Testis (tissue), 3 donors: Measurements from ENCODE around the gene SCEL. TPM values are rescaled to one million over a fixed set of nuclear protein-coding genes. Genes with fewer than 3 reads are reported as not detected.

Experiments used
- DNase-seq: peaks from one replicate; pipeline ENCODE4 v3.0.0-alpha.2; 2019
- H3K27ac ChIP-seq, 2 donors: fragments of 200-600 bp; sonication (generic); one replicate each; pipeline ENCODE4 v1.5.1; 2019
- H3K27me3 ChIP-seq: fragments of 200-600 bp; sonication (generic); one replicate; pipeline ENCODE4 v1.5.1; 2019
- H3K36me3 ChIP-seq: fragments of 200-600 bp; sonication (generic); one replicate; pipeline ENCODE4 v1.5.1; 2017; ENCODE audit warnings: low read depth; ENCODE audit errors: missing control alignments
- H3K4me1 ChIP-seq: fragments of 200-600 bp; sonication (generic); one replicate; pipeline ENCODE4 v1.5.1; 2019
- H3K4me3 ChIP-seq, 2 donors: fragments of 200-600 bp; sonication (generic); one replicate each; pipeline ENCODE4 v1.5.1; 2017 to 2019
- H3K9me3 ChIP-seq: fragments of 200-600 bp; sonication (generic); one replicate; pipeline ENCODE4 v1.5.1; 2017
- POLR2A ChIP-seq: fragments of 450-650 bp; IDR thresholded peaks from one replicate; pipeline ENCODE4 v1.6.1; 2017; ENCODE audit warnings: antibody characterized with exemption, mild to moderate bottlenecking, moderate library complexity
- WGBS, 2 donors: methylation state at CpG; one replicate each; pipeline ENCODE4 v1.1.5; 2018; 5-methylcytosine and 5-hydroxymethylcytosine counted together
- intact Hi-C: fragments of 100-400 bp; cut with DNase I; formaldehyde crosslinking; loops from one replicate; pipeline ENCODE4 v1.15.1; 2023; ENCODE audit warnings: low total_unique reads
- polyA plus RNA-seq: library from polyadenylated mRNA; stranded (reverse); fragments of 350-450 nt; fragmentation: Illumina TruSeq; extraction: RNeasy Lipid Tissue Mini Kit (QIAGEN cat#74804); gene quantifications from one replicate; pipeline ENCODE4 v1.2.3, GENCODE V29; 2014; ENCODE audit warnings: low read depth, low replicate concordance; ENCODE audit not compliant: insufficient read depth
- total RNA-seq, 2 donors: library from RNA; depleted of rRNA; stranded (reverse); fragments of >200 nt; gene quantifications; one replicate each; pipeline ENCODE4 v1.2.3, GENCODE V29; 2016
- TF ChIP-seq, protein P1 (sequence below), 3 experiments: fragments of 450-650 bp in 2 of 3; fragments of 200-600 bp in 1 of 3; sonication (generic) in 1 of 3; IDR thresholded peaks; one replicate each; pipeline ENCODE4 v1.5.1; 2016 to 2019; ENCODE audit warnings: antibody characterized with exemption in 3 of 3, mild to moderate bottlenecking in 2 of 3, moderate library complexity in 1 of 3

The SCEL gene
- total and polyA plus RNA-seq, 3 donors from 2014 or later = 2.5 to 3.5 (median 2.5) TPM

DNA sequence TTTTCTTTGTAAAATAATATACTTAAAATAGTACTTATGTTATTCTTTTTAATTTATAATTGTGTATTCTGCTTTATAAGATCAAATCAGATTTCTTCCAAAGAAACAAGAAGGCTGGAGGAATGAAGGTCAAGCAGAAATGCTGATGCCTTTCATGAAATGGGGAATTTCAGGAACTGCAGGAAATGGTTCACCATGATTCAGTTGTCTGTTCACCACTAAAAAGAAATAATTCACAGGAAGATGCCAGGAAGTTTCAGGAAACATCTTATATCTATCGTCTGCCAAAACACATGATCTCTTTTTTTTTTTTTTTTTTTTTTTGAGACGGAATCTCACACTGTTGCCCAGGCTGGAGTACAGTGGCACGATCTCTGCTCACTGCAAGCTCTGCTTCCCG, 15.7 kb upstream of the SCEL start:
- Histone ChIP-seq H3K36me3 (no peaks in the 10 kb centered on the region), H3K4me1 (no peaks in the 10 kb centered on the region), H3K27me3 (no peaks in the 10 kb centered on the region), H3K27ac (no peak overlapping the region), H3K4me3 (no peak overlapping the region), H3K9me3 (no peaks in the 10 kb centered on the region)
- 74 to 81% methylated on average over 4 of the region's 4 CpGs for WGBS, 2 donors
- intact Hi-C loops = no loop called here
- no peak for DNase-seq
- TF ChIP-seq, protein P1, sequence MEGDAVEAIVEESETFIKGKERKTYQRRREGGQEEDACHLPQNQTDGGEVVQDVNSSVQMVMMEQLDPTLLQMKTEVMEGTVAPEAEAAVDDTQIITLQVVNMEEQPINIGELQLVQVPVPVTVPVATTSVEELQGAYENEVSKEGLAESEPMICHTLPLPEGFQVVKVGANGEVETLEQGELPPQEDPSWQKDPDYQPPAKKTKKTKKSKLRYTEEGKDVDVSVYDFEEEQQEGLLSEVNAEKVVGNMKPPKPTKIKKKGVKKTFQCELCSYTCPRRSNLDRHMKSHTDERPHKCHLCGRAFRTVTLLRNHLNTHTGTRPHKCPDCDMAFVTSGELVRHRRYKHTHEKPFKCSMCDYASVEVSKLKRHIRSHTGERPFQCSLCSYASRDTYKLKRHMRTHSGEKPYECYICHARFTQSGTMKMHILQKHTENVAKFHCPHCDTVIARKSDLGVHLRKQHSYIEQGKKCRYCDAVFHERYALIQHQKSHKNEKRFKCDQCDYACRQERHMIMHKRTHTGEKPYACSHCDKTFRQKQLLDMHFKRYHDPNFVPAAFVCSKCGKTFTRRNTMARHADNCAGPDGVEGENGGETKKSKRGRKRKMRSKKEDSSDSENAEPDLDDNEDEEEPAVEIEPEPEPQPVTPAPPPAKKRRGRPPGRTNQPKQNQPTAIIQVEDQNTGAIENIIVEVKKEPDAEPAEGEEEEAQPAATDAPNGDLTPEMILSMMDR (IDR thresholded peaks at IDR 0.05) = no peak
- no peak for TF ChIP-seq POLR2A

DNA sequence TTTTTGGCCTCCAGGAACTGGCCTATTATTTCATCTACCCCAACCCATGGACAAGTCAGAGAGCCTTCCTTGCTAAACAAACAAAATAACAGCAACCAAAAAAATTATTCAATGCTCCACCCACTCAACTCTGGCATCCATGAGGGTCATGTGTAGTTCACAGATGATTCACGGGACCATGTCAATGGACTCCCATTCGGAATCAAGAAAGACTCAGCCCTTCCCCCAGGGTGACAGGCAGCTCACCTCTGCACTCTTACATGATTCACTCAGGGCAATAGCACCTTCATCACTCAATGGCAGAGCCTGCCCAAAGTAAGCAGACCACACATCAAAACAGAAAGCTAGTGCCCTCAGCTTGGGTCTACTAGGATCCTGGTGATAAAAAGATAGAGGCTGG, 14.3 kb upstream of the SCEL start:
- TF ChIP-seq POLR2A = no peak
- TF ChIP-seq, protein P1 (IDR thresholded peaks at IDR 0.05) = no peak
- H3K4me3 ChIP-seq = no peak overlapping the region
- no peak overlapping the region for H3K27ac ChIP-seq
- no peak for DNase-seq
- no peaks in the 10 kb centered on the region for H3K9me3 ChIP-seq
- 69 to 85% methylated on average over 2 of the region's 2 CpGs for WGBS, 2 donors
- H3K36me3 ChIP-seq = no peaks in the 10 kb centered on the region
- no peaks in the 10 kb centered on the region for H3K27me3 ChIP-seq
- intact Hi-C loops = no loop called here
- H3K4me1 ChIP-seq = no peaks in the 10 kb centered on the region

DNA sequence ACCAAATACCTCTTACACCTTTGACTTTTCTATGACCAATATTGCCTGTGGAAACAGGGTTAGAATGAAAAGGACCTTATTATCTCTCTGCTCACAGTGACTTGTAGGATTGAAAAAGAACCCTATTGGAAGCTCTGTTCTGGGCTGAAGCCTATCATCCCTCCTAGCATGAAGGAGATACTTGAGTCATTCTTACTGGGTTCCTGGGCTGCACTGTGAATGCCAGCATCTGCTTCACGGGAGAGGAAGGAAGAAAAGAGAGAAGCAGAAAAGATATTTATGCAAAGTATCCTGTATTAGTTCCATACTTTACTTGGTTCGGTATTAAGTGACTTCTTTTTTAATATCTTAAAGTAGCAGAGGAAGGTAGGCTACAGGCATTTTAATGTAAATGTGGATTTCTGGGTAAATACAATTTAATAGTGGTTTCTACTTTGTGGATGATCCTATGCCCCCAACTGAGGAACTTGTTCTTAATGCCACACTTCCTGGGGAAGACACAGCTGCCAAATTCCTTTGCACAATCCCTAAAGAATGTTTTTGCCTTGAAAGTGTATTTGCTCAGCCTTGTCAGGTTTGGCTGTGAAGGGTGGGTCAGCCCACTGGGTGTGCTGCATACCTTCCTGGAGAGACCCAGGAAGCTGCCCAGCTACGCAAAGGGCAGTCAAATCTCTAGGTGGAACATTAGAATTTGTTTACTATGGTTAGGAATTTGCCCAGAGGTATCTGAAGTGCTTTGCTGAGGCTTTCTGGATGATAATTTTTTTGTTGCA, 13.7 kb upstream of the SCEL start:
- intact Hi-C loops = no loop called here
- no peak overlapping the region for H3K4me3 ChIP-seq
- no peaks in the 10 kb centered on the region for H3K4me1 ChIP-seq
- H3K27me3 ChIP-seq = no peaks in the 10 kb centered on the region
- DNase-seq = no peak
- no peaks in the 10 kb centered on the region for H3K36me3 ChIP-seq
- TF ChIP-seq POLR2A = no peak
- TF ChIP-seq, protein P1 (IDR thresholded peaks at IDR 0.05) = no peak
- H3K9me3 ChIP-seq = no peaks in the 10 kb centered on the region
- H3K27ac ChIP-seq = no peak overlapping the region
- WGBS, 2 donors = 64 to 71% methylated on average over 3 of the region's 3 CpGs

DNA sequence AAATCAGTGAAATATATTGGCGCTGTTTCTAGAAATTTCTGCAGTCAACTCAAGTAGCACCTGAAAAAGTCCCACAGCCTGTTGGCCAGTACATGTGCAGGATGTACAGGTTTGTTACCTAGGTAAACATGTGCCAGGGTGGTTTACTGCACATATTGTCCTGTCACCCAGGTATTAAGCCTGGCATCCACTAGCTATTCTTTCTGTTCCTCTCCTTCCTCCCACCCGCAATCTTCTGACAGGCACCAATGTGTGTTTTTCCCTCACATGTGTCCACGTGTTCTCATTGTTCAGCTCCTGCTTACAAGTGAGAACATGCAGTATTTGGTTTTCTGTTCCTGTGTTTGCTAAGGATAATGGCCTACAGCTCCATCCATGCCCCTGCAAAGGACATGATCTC, 13.1 kb upstream of the SCEL start:
- no peaks in the 10 kb centered on the region for H3K27me3 ChIP-seq
- no peak overlapping the region for H3K4me3 ChIP-seq
- WGBS, 2 donors = 99 to 100% methylated on average over 3 of the region's 3 CpGs
- intact Hi-C loops = no loop called here
- TF ChIP-seq, protein P1 (IDR thresholded peaks at IDR 0.05) = no peak
- TF ChIP-seq POLR2A = no peak
- no peaks in the 10 kb centered on the region for H3K4me1 ChIP-seq
- H3K36me3 ChIP-seq = no peaks in the 10 kb centered on the region
- no peak for DNase-seq
- H3K9me3 ChIP-seq = no peaks in the 10 kb centered on the region
- no peak overlapping the region for H3K27ac ChIP-seq

DNA sequence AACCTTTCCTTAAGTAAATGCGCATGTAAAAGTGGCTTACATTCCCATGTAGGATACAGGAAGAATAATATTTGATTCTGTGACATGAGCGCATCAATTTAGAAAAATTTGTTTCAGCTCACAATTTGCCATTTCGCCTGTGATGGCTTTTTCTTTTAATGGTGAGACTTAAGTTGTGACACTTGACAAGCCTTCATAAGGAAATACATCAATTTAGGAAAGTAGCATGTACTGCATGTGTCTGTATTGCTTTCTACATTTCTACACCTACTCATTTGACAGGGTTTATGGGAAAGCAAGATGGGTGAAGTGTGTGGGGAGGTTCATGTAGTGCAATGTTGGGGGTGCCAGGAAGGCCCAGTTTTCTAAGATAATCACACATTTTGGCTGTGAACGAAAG, 12.1 kb upstream of the SCEL start:
- intact Hi-C loops = no loop called here
- WGBS, 2 donors = 90 to 95% methylated on average over 4 of the region's 4 CpGs
- Histone ChIP-seq H3K27me3 (no peaks in the 10 kb centered on the region), H3K27ac (no peak overlapping the region), H3K36me3 (no peaks in the 10 kb centered on the region), H3K4me1 (no peaks in the 10 kb centered on the region), H3K4me3 (no peak overlapping the region), H3K9me3 (no peaks in the 10 kb centered on the region)
- TF ChIP-seq, protein P1 (IDR thresholded peaks at IDR 0.05) = no peak
- TF ChIP-seq POLR2A = no peak
- no peak for DNase-seq
